ENCODE results near the gene TMEM18.
"Not testable (repeated sequence)": the region's sequence is repeated elsewhere in the genome, so short reads cannot be mapped to it uniquely, and the experiment has no call there.

Gene TMEM18

GRCh38 chr2:677056-677958, at the start of gene TMEM18:
TMEM18 (minus strand) TSS chr2:677406; CDS start chr2:677345, 61 bp downstream.
- peak; percentile 98 for DNase-seq (ENCODE audit: low read depth)

- DNase-seq (ENCODE audit: low read depth): no peak
Measured at GRCh38 chr2:726169-726568, 49.0 kb upstream of the TMEM18 start.

GRCh38 chr2:725468-725867, 48.3 kb upstream of the TMEM18 start:
- no peak for DNase-seq (ENCODE audit: low read depth)

DNA sequence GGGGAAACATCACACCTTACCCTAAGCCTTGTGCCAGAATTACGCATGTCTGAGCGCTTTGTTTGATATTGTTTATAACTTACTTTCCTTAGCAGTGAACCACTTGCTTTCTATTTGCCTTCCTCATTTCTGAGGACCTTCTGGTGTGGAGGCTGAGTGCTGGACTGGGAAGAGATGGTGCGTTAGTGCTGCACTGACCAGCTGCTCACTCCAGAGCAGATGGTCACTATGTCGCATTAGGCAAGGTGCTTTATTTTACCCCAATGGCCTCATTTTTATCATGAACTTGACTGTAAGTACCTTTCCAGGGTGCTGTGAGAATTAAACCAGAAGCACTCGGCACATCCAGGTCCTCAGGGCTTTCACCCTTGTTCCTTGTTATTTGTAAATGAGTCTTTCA, 46.6 kb upstream of the TMEM18 start:
- no peak for DNase-seq (ENCODE audit: low read depth)

- DNase-seq (ENCODE audit: low read depth): no peak
Measured at GRCh38 chr2:720842-721241, 43.6 kb upstream of the TMEM18 start.

GRCh38 chr2:719734-720133, 42.5 kb upstream of the TMEM18 start:
- no peak for DNase-seq (ENCODE audit: low read depth)

DNA sequence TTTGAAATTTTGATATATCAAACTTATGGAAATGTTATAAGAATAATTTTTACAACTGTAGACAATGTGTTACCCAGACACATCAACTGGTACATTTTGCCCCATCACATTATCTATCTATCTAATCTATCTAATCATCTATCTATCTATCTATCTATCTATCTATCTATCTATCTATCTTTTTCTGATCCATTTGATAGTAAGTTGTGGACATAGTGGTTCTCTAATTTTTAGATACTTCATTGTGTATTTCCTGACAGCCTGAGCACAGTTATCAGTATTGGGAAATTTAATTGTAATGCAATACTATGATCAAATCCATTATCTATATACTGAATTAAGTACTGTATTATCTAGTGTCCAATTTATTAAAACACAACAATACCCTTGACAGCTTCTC, 42.0 kb upstream of the TMEM18 start:
- DNase-seq (ENCODE audit: low read depth): no peak

GRCh38 chr2:717661-718060, 40.5 kb upstream of the TMEM18 start:
- DNase-seq (ENCODE audit: low read depth): no peak

DNA sequence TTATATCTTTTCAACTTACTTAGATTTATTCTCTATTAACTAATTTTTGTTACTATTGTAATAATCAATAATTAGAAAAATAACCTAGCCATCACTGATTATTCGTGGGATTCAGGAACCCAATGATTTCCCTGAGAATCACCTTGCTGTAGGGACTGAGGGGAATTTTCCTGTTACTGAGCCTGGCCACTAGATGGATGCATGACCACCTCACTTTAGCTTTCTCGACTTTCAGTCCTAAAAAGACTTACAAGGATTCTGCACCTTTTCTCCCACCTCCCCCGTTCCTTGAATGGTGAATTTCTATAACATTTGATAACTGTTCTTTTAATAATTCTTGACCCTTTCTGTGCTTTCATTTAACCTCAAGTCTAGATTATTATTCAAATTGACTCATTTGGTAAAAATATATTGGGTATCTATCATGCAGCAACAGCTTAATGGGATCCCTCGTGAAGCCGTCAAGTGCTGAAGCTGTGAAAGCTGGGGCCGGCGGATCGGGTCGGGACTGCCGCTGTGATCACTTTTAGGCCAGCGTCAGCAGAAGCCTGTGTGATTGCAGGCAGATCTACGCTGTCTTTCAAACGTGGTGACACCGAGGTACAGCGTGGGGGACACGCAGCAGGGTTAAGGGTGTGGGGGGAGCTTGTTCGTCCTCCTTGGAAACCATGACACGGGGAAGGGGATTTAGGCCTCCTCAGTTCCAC, 38.8 kb upstream of the TMEM18 start:
- DNase-seq (ENCODE audit: low read depth): no peak

DNA sequence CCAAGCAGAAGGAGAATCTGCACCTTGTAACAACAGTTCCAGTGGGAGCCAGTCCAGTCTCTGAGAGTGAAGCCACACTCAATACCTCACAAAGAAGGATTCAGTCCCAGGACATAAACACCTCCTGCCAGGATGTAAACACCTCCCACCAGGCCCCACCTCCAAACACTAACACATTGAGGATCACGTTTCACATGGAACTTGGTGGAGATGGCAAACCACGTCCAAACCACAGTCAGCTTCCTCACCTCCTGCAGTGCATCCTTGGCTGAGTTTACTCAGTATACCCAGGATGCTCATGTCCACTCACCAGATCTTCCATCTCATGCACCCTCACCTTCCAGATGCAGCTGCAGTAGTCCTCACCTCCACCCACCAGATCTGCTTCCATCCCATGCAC, 37.8 kb upstream of the TMEM18 start:
- DNase-seq (ENCODE audit: low read depth): no peak

DNA sequence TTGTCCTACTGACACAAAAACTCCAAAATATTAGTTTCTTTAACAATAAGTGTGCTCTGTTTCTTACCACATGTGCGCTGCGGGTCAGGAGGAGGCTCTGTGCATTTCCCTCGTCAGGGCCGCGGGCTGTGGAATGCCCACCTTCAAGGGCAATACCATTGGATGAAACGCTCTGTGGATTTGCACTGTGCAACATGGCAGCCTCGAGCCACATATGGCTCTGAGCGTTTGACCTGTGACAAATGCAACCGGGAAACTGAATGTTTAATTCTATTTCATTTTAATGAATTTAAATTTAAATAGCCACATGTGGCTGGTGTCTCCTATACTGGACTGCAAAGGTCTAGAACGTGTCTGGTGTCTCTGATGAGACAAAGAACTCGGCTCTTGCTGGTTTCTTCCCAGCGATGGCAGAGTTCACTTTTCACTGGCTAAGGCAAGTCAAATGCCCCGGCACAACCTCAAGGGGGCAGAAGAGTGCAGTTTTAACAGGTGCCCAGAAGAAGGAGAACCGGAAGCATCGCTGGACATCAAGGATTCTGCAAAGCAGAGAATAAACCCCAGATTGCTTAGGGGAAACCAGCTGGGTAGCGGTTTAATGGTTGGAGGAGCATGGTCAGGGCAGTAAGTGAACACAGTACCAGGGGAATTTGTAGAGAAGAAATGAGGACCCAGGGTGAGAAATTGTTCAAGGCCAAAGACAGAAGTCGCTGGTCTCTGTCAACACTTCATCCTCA, 37.0 kb upstream of the TMEM18 start:
- DNase-seq (ENCODE audit: low read depth): peak; percentile 10

DNA sequence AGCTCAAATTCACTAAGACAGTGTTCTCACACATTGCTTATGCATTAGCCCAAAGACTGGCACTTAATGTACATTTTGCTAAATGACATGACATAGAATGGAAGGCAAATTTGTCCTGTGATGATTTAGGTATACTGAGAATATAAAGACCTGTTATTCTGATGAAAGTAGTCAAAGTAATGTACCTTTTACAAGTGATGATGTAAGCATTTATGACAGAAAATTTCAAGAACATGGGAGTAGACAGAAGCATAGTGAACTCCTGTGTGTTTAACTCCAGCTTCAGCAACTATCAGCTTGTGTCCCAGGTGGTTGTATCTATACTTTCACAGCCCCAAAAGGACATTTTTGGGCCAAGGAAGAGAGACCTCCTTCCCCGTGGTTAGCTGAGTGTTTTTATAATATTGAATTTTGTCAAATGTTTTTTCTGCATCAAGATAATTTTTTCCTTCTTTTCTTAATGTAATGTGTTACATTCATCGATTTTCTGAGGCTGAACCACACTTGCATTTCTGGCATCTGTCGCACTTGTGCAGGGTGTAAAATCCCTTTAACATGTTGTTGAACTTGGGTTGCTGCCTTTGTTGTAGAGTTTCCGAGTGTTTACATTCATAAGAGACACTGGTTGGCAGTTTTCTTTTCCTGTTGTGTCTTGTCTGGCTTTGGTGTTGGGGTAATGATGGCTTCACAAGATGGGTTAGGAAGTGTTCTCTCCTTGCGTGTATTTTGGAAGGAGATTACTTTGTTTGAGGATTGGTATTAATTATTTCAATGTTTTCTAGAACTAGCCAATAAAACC, 33.9 kb upstream of the TMEM18 start:
- DNase-seq (ENCODE audit: low read depth): no peak

DNA sequence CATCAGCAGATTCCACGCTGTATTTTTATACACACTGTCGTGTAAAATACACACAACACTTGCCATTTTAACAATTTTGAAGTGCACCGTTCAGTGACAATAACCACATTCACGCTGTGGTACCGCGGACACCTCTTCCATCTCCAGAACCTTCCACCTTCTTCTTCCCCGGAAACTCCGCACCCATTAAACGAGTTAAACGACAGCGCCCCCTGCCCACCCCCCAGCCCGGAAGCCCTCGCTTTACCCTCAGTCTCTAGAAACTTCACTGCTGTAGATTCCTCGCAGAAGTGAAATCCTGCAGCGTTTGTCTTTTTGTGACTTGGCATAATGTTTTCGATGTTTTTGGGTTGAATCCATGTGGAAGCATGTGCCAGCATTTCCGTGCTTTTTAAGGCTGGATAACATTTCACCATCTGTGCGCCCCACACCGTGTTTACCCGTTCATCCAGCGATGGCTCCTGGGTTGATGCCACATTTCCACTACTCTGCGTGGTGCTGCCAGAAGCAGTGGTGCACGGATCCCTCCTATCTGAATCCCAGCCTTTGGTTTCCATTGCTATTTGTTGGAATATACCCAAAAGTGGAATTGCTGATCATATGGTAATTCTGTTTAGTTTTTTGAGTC, 32.0 kb upstream of the TMEM18 start:
- DNase-seq (ENCODE audit: low read depth): no peak

DNA sequence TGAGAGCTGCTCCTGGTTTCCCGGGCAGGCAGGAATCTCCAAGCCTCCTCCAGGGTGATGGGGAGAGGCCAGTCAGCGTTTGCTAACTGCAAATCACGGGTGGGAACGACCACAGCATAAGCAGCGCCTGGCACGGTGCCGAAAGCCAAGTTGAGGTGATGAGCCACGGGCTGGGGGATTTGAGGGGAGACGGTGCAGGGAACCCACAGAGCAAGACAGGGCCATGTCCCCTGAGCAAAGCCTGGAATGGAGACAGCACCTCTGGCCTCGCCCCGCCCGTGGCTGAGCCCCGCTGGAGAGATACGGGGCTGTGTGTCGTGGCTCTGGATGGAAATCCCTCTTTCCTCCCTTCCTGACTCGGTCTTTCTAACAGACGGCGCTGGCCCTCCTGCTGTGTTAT, 31.5 kb upstream of the TMEM18 start:
- no peak for DNase-seq (ENCODE audit: low read depth)

DNA sequence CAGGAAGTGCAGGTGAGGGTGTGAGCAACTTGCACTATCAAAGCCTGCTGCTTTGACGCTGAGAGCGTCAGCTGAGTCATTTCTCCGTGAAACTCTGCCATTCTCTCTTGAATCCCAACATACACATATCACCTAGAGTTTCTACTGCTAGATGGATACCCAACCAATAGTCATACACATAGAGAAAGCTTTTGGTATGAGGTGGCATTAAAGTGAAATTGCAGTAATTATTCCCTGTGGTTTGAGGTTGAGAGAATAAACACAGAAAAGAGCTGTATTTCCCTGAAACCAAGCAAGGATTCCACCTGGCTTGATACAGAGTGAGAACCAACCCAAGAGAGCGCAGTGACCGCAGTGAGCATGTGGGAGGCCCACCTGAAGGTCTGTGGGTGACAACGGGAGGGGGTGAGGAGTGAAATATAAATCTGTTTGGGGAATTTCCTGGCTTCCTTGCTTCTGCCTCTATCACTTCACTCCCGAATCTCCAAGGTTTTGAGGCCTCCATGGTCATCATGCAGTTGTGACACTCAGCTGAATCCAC, 28.8 kb upstream of the TMEM18 start:
- no peak for DNase-seq (ENCODE audit: low read depth)

DNA sequence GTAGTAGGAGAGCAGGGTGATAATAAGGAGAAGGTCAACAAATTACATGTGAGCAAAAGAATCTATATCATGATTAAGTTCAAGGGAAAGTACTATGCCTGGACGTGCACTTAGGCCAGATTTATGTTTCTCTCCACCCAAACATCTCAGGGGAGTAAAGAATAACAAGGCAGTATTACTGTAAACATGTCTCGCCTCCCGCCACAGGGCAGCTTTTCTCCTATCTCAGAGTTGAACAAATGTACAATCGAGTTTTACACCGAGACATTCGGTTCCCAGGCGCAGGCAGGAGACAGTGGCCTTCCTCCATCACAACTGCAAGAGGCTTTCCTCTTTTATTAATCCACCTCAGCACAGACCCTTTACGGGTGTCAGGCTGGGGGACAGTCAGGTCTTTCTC, 25.6 kb upstream of the TMEM18 start:
- DNase-seq (ENCODE audit: low read depth): not testable (repeated sequence)

DNA sequence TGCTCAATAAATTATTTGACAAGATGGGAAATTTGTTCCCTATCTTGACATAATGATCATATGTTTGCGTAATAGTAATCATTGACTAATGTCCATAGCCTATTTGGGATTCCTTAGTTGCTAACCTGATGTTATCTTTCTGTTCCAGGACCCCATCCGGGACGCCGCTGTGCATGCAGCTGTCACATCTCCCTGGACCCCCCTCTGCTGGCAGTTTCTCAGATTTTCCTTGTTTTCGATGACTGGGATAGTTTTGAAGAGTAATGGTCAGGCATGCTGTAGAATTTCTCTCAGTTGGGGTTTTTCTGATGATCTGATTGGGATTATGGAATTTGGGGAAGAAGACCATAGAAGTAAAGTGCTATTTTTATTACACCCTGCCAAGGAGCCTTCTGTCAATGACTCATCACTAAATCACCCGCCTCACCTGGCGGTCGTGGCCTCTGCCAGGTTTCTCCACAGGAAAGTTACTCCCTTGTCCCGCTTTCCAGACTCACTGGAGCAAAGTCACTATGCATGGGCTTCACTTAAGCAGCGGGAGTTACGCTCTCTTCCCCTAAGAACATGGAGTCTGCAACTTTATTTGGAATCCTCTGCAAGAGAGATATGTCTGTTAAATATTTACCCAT, 19.9 kb upstream of the TMEM18 start:
- no peak for DNase-seq (ENCODE audit: low read depth)

DNA sequence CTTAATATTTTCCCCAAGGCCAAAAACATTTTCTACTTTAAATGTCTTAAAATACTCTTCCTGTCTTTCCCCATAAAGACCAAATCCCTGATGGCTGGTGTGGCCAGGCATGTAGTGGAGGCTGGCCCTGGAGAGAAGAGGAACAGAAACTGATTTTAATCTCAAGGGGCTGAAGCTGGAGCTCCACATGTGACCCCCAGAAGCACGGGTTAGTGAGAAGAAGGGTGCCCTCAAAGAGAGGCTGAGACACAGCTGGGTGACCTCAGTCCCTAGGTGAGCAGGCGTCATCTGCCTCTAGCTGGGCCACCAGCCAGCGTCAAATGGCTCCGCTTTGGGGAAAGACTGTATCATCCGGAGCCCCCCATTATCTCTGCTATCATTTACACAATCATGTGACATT, 19.3 kb upstream of the TMEM18 start:
- DNase-seq (ENCODE audit: low read depth): no peak

DNA sequence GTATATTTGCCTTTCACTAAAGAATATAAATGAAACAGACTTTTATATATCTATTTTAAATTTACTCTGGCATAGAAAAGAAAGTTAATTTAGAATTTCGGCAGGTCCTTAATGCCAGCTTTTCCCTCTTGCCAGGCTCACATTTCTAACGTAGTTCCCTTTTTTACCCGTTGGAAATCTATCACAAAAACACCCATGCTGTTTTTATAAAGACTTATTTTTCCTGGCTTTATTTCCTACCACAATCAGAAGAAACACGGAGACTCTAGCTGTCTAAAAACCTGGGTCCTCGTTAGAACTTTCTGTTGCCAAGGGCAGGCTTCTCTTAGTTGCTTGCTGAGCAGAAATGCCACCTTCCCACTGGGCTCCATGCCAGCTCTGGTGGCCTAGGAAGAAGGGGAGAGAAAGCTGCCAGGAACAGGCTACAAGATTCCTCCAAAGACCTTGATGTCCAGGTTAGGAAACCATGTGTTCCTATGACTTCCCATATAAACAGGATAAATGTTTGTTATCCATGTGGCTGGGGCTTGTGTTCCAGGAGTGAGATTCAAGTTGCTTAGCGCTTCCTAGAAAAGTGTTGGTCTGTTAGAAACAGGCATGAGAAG, 17.8 kb upstream of the TMEM18 start:
- DNase-seq (ENCODE audit: low read depth): no peak

DNA sequence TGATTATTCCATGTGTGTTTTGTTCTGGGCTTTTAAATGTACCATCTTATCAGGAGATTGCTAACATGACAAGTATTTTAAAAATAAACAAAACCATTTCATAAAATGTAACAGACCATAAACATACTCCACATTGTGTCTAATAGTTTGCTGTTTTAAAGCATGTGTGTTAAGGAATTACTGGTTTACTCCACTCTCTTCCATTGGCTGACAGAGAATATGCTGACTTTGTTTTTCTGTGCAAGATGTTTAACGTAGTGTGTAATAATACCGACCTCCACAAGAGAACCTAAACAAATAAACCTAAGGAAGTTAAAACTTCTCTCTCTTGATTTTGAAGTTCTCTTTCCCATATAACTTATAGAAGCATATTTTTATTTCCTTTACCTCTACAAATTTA, 17.0 kb upstream of the TMEM18 start:
- no peak for DNase-seq (ENCODE audit: low read depth)
